T-helper 1 cell treated with Interleukin-12 subunit alpha and Interleukin-12 subunit beta and Interleukin-4 antibody, amounts not matched to agents 30 ng/mL and 1 ng/mL, for 36 hours (primary cell): Measurements from ENCODE around the gene GCM1. TPM values are rescaled to one million over a fixed set of nuclear protein-coding genes. Genes with fewer than 3 reads are reported as not detected.

Source experiments
- intact Hi-C: fragments of 100-400 bp; cut with micrococcal nuclease; formaldehyde crosslinking; loops from one replicate; pipeline ENCODE4 v1.15.1; 2024
- total RNA-seq: library from RNA; stranded (reverse); gene quantifications from 2 replicates; pipeline ENCODE4 v1.2.3, GENCODE V29; 2022

The GCM1 gene
- total RNA-seq, 1 donor from 2014 or later = 0.10 TPM

DNA sequence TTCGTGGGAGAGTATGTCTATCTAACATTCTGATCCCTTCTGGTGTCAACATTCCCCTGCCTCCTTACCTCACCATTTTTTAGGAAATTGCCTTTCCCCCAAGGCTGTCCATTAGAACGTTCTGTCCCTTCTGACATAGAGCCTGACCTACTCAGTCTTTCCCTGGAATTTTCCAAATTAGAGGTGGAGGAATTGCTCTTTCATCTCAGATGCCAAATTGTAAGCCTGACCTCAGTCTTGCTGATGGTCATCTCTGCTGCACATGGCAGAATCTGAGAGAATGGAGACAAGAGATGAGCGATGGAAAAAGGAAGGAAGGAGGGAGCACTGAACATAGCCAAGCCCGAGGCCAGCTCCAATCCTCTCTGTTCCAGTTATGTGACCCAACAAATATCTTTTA lies 5.4 kb upstream of the GCM1 start:
- intact Hi-C loops = no loop called here

- intact Hi-C loops = no loop called here
Measured at GRCh38 chr6:53152576-53152975, 3.9 kb upstream of the GCM1 start.

DNA sequence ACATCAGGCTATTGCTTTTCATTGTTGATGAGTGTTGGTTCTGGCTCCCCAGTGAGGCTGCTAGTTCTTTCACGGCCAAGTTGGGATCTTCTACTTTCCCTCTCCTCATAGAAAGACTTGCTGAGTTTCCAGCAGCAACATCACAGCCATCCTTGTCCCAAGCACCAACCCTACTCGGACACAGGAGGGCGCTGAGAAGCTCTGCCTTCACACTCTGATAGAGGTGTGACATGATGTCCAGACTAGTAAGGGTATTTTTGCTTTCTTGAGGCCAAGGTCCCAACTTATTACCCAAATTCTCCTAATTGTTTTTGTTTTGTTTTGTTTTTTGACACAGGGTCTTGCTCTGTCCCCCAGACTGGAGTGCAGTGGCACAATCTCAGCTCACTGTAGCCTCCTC lies 3.0 kb upstream of the GCM1 start:
- intact Hi-C loops = no loop called here

DNA sequence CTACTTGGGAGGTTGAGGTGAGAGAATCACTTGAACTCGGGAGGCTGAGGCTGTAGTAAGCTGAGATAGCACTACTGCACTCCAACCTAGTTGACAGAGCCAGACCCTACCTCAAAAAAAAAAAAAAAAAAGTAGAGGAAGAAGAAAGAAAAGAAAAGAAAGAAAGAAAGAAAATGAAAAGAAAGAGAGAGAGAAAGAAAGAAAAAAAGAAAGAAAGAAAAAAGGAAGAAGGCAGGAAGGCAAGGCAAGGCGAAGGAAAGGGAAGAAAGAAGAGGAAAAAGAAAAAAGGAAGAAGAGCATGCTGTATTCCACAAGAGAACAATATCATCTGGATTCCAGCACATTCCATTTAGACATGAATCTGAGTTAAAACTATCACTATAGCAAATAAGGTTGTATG lies 3.8 kb downstream of the GCM1 start:
- intact Hi-C loops = no loop called here

- intact Hi-C loops = no loop called here
Measured at GRCh38 chr6:53143710-53144109, 4.9 kb downstream of the GCM1 start.

GRCh38 chr6:53142810-53143209 lies 5.8 kb downstream of the GCM1 start:
- intact Hi-C loops = no loop called here

- intact Hi-C loops = no loop called here
Measured at GRCh38 chr6:53139841-53140413, 8.7 kb downstream of the GCM1 start.

DNA sequence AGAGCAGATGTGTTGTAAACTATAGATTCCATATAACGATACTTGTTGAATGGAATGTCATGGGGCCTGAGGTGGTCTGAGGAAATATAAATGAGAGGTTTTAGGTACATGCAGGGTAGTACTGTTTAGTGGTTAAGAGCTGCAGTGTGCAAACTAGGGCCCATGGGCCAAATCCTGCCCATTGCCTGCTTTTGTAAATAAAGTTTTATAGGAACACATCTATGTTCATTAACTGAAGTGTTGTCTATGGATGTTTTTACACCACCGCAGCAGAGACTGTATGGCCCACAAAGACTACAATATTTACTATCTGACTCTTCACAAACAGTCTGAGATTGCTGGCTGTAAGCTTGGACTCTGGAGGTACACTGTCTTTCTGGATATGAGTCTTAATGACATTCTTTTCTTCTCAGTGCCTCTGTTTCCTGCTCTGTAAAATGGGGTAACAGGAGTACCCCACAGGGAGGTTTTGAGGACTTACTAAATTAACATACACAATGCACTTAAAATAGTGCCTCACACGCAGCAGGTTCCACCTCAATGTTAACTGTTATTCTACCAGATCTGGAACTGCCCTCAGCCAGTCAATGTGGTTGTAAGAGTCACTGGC lies 12.5 kb downstream of the GCM1 start:
- intact Hi-C loops = no loop called here

GRCh38 chr6:53134601-53135235 lies 13.9 kb downstream of the GCM1 start:
- intact Hi-C loops = no loop called here

DNA sequence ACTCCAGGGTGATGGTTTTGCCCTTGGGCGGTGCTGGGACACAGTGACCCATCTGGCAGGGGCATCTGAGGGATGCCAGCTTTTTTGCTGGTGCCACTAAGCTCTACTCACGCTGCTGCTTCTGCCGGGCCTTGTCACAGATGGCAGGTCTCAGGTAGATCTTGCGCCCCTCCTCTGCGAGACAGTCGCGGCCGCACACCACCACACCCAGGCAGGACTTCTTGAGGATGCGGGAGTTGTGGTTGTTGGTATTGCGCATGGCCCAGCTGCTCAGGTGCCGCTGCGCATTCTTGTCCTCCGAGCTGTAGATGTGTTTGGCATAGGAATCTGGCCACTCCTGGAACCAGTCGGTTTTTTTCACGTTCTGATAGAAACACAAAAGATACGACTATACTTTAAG lies 14.7 kb downstream of the GCM1 start:
- intact Hi-C loops = no loop called here

DNA sequence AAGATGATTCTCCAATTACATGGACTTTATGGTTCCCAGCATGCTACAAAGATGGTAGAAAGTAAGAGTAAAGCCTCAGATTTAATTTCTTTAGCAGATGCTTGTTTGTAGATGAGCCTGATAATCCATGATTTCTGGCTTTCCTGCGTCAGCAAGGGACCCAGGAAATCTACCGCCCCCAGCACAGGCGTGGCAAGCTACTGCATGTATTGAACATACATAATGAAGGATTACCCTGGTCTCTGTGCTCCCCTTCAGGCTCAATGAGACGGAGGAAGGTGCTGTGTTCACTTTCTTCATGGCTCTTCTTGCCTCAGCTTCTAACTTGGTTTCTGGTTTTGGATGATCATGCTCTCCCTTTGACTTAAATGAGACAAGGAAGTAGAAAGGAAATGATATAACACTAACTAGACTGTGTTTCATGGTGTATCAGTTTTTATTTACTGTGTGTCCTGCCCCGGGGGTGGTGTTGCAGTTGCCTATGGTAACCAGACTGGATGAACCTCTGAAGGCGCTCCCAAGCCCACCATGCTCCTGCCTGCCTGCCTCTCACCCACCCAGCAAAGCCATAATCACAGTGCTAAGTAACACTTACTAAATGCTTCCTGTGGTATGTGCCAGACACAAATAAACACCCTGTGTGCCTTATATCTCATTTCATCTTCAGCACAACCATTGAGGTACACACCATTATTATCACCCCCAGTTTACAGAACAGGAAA lies 17.9 kb downstream of the GCM1 start:
- intact Hi-C loops = no loop called here

- intact Hi-C loops = no loop called here
Measured at GRCh38 chr6:53128842-53129241, 19.8 kb downstream of the GCM1 start.

DNA sequence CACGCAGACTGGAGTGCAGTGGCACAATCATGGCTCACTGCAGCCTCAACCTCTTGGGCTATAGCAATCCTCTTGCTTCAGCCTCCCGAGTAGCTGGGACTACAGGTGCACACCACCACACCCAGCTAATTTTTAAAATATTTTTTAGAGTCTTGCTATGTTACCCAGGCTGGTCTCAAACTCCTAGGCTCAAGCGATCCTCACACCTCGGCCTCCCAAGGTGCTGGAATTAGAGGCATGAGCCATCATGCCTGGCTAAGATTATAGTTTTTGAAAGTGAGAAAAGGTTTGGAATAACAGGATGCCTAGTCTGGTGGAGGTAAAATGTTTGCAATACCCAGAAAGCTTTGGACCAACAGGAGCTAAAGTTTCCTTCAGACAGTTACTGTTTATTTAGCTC lies 23.4 kb downstream of the GCM1 start:
- intact Hi-C loops = no loop called here

DNA sequence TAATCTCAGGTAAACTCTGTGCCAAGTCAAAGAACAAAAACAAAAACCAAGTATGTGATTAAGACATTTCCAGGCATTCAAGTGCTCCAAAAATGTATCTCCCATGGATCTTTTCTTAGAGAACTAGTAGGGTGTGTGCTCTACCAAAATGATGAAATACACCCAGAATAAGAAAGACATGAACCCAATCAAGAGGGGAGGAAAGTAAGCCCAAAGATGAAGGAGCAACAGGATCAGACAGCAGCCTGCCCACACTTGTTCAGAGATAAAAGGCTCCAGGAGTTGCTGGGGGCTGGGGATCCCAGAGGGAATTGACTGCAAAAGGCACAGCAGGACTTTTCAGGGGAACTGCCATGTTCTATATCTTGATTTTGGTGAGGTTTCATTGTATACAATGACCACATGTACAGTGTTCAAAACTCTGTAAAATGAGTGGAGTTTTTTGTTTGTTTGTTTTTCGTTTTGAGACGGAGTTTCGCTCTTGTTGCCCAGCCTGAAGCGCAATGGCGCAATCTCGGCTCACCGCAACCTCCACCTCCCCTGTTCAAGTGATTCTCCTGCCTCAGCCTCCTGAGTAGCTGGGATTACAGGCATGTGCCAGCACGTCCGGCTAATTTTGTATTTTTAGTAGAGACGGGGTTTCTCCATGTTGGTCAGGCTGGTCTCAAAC lies 24.4 kb downstream of the GCM1 start:
- intact Hi-C loops = no loop called here

DNA sequence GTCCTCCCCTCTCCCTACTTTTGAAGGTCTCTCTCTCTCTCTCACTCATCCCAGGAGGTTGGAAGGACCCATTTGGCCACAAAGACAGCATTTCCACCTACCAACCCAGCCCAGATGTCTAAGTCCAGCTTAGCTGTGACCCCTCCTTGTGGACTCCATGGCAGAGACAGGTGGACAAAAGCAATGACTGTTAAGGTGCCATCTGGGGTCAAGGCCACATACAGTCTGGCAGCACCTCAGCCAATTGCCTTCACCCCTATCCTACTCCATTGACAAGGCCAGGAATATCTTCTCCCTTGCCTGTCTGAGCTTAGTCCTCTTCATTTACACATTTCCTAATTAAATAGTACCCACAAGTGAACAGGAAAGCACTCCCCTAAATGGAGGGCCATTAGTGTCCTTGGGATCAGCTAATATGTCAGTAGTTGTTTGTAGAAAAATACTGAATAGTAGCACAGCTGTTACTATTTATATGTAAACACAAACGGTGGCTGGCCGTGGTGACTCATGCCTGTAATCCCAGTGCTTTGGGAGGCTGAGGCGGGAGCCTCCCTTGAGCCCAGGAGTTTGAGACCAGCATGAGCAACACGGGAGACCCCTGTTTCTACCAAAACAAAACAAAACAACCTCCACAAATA lies 28.8 kb downstream of the GCM1 start:
- intact Hi-C loops = no loop called here

DNA sequence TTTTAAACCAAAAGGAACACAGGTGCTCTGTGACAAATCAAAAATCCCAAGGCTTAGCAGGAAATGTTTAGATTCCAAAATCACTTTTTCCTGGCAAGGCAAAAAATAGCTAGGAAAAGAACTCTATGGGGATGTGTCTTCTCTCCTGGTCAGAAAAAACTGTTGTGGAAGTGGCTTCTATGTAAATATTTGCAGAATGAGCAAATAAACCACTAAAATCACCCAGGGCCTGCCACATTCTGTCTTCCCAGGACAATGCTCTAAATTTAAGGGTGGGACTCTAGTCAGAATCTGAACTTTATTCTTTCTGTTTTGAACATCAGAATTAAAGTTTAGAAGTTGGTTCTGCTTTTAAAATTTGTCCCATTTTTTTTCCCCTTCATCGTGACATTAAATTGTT lies 29.3 kb downstream of the GCM1 start:
- intact Hi-C loops = no loop called here

GRCh38 chr6:53115741-53116140 lies 32.9 kb downstream of the GCM1 start:
- intact Hi-C loops = no loop called here

GRCh38 chr6:53115113-53115512 lies 33.5 kb downstream of the GCM1 start:
- intact Hi-C loops = no loop called here

GRCh38 chr6:53113742-53114141 lies 34.9 kb downstream of the GCM1 start:
- intact Hi-C loops = no loop called here

- intact Hi-C loops = no loop called here
Measured at GRCh38 chr6:53112871-53113270, 35.8 kb downstream of the GCM1 start.

DNA sequence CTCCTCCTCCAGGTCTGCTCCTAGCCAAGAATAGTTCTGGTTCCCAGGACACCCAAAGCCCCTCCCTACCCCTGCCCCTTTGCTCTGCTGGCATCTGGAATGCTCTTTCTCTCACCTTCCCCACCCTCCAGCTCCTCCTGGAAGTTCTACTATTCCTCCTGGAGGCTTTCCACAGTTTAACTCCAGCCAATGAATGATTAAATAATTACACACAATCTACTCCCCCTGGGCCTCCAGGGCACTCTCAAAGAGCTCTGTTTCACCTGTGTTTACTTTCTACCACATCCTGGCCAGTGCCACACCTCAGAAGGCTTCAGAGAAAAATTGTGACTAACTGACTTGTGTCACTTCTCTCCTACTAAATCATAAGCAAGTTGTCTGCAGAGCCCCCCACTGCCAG lies 36.2 kb downstream of the GCM1 start:
- intact Hi-C loops = no loop called here
